Astrocyte of the cerebellum (primary cell): Measurements from ENCODE around the gene KLHDC4.
"Not testable (repeated sequence)": the region's sequence is repeated elsewhere in the genome, so short reads cannot be mapped to it uniquely, and the experiment has no call there.

Experiments used
- DNase-seq: peaks from one replicate; pipeline ENCODE4 v3.0.0-alpha.2; 2011; ENCODE audit warnings: low read depth
- H3K4me3 ChIP-seq: 2 replicates; pipeline ENCODE4 v1.5.1; 2011; ENCODE audit warnings: mild to moderate bottlenecking, low read depth, low read length, moderate library complexity
- in situ Hi-C: cut with HindIII; loops from 2 replicates; pipeline ENCODE4 v1.10.0; 2017; ENCODE audit warnings: low sequenced_read_pairs
- TF ChIP-seq, protein P1 (sequence below): IDR thresholded peaks from 2 replicates; pipeline ENCODE4 v1.5.1; 2012; ENCODE audit warnings: low read length, low read depth, moderate library complexity, mild to moderate bottlenecking; ENCODE audit errors: missing control alignments

KLHDC4 gene

DNA sequence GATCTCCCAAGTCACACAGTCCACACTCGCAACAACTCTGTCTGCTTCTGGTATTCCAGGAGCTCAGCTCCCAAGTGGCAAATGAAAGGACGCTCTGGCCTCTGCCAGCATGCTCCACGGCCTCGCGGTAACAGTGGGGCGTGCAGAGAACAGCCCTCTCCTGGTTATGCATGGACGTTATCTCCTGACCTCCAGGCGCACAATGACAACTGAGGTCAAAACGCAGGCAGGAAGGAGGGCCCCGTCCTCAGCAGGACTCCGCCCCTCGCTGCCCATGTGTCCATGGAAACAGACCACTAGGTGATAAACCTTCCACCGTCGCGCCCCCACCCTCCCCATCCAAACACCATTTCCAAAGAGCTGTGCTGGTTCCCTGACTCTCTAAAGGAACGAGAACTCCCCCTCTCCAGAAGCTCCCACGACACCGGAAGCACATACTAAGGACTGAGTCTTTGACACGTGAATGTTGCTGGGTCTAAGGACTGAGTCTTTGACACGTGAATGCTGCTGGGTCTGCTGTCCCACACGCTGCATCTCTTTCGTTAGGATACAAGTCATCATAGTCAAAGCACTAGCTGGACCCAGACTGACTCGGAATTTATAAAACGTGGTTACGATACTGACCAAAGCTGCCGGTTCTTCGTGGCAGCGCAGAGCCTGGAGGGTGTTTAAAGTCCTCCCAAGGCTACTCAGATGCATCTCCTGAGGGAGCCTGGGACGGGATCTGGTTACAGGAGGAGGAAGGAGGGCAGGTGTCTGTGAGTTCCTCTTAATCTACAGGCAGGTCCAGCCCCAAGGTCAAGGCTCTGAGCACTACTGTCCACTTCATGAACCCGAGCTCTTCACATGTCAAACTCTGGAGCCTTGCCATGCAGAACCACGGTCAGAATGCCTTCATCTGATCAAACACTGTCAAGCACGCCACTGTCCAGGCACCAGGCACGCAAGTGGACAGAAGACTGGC lies 43.9 kb downstream of the KLHDC4 start:
- in situ Hi-C loops, result no loop called here
- TF ChIP-seq, protein P1, sequence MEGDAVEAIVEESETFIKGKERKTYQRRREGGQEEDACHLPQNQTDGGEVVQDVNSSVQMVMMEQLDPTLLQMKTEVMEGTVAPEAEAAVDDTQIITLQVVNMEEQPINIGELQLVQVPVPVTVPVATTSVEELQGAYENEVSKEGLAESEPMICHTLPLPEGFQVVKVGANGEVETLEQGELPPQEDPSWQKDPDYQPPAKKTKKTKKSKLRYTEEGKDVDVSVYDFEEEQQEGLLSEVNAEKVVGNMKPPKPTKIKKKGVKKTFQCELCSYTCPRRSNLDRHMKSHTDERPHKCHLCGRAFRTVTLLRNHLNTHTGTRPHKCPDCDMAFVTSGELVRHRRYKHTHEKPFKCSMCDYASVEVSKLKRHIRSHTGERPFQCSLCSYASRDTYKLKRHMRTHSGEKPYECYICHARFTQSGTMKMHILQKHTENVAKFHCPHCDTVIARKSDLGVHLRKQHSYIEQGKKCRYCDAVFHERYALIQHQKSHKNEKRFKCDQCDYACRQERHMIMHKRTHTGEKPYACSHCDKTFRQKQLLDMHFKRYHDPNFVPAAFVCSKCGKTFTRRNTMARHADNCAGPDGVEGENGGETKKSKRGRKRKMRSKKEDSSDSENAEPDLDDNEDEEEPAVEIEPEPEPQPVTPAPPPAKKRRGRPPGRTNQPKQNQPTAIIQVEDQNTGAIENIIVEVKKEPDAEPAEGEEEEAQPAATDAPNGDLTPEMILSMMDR, result no peak
- no peak for DNase-seq
- no peak overlapping the region for H3K4me3 ChIP-seq

DNA sequence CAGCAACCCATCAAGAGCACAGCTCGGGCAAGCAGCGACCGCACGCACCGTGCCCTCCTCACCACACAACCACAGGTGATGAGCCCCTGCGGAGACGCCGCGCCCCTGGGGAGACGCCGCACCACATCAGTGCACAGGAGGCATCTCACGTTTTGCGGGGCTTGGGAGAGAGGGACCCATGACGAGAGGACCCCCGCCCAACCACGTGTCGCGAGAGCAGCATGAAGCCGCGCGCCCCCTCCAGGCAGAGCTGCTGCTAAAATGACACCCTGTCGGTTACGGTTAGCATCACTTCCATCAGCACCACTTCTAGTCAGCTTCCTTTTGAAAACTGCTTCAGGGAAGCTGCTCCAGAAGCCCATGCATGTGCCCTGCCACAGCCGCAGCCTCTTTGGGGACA lies 45.3 kb downstream of the KLHDC4 start:
- no peak for DNase-seq
- H3K4me3 ChIP-seq, result no peak overlapping the region
- in situ Hi-C loops, result no loop called here
- TF ChIP-seq, protein P1, result no peak

DNA sequence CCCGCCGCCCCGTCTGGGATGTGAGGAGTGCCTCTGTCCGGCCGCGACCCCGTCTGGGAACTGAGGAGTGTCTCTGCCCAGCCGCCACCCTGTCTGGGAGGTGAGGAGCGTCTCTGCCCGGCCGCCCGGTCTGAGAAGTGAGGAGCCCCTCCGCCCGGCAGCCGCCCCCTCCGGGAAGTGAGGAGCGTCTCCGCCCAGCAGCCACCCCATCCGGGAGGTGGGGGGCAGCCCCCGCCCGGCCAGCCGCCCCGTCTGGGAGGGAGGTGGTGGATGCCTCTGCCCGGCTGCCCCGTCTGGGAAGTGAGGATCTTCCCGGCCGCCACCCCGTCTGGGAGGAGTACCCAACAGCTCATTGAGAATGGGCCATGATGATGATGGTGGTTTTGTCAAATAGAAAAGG lies 47.0 kb downstream of the KLHDC4 start:
- in situ Hi-C loops, DNase-seq: not testable (repeated sequence)

DNA sequence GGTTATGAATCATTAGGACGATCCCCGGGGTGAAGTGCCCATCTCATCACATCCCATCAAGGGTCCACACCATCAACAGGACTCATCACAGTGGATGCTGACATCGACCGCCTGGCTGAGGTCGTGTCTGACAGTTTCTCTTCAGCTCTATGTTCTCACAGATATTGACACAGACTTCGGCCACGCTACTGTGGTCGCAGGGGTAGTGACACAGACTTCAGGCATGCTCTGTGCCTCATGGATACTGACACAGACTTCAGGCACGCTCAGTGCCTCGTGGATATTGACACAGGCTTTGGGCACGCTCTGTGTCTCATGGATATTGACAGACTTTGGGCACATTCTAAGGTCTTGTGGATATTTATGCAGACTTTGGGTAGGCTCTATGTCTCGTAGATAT lies 50.1 kb downstream of the KLHDC4 start:
- H3K4me3 ChIP-seq, result no peak overlapping the region
- in situ Hi-C loops, result no loop called here
- TF ChIP-seq, protein P1, result no peak
- DNase-seq, result no peak

More for the DNA sequence above, 47.0 kb downstream of the KLHDC4 start:
- not testable (repeated sequence) for H3K4me3 ChIP-seq

DNA sequence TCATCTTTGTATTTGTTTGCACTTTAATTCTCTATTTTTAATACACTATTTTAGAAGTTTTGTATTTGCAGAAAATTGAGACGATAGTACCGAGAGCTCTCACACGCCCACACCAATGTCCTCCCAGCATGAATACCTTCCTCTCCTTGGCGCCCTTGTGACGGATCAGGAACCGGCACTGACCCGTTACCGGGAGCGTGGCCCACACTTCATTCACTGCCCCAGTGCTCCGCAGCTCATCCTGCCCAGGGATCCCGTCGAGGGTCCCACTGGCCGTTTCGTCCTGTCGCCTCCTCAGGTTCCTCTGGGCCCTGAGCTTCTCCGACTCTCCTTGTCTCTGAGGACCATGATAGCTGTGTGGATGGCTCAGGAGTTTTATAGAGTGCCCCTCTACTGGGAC lies 50.6 kb downstream of the KLHDC4 start:
- TF ChIP-seq, protein P1, result no peak
- H3K4me3 ChIP-seq, result no peak overlapping the region
- in situ Hi-C loops, result no loop called here
- no peak for DNase-seq

DNA sequence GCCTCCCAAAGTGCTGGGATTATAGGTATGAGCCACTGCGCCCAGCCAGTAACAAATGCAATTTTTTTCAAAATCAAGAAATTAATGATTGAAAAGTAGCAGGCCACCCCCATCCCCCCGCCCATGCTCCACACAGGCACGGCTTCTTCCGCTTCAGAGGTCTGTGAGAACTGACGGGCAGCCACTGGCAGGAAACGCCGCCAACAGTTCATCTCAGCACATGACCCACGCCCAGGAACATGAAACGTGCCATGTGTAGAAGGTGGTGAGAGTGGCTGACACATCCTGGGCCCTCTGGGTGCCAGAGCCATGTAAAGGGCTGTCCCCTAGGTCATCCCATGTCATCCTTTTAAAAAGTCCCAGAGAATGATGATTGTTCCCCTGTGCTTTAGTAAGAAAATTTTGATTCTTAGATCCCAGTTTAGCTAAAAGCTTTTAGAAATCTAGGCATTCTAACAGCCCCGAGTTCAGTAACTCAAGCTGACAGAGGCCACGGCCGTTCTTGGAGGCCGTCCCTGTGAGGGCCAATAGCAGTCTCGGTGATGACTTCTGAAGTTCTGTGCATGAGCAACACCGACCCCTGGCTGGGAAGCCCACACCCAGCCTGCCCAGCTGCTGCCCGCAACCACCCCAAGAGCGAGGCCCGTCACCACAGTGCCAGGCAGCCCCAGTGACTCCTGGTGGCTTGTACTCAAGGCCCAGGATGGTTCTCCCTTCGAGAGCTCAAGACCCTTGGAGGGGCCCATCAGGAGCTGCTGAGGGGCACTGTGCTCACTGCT lies 52.1 kb downstream of the KLHDC4 start:
- TF ChIP-seq, protein P1, result no peak
- H3K4me3 ChIP-seq, result no peak overlapping the region
- no peak for DNase-seq
- in situ Hi-C loops, result no loop called here
